DMS79 treated with DMSO at 0.1 percent for 48 hours (cell line): ENCODE data around the gene SKA3.

Experiments used
- DNase-seq: peaks from one replicate; lab custom pipeline; 2025; lab: John Stamatoyannopoulos, UW

Gene SKA3

DNA sequence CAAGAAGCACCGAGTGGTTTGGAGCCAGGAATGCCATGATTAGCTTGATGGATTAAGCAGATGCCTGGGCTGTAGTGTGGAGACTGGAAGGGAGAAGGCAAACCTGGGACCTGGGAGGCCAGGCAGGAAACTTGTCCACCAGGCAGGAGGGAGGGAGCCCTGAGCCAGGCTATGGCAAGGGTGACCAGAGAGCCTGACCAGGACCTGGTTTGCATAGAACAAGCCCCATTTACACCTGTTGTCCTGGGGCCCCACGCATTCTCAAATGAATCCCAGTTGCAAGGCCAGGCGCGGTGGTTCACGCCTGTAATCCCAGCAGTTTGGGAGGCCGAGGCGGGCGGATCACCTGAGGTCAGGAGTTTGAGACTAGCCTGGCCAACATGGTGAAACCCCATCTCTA lies 64.8 kb downstream of the SKA3 start:
- DNase-seq, result no peak

DNA sequence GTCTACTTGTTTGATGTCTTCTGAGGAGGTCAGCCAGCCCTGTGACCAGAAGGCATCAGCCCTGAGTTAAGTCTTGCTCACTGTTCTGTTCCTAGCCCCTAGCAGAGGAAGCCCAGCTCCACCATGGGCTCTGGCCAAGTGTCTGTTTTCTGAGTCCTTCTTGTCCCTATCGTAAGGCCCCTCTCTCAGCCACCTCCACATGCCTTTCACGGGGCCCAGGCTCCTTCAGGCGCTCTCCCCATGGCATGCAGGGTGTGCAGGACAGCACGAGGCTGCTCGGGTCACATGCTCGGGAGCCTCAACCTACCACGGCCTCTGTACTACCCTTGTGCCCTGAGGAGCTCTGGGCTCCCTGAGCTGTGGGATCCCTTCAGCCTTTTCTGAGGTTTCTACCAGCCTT lies 67.2 kb downstream of the SKA3 start:
- DNase-seq, result no peak

DNA sequence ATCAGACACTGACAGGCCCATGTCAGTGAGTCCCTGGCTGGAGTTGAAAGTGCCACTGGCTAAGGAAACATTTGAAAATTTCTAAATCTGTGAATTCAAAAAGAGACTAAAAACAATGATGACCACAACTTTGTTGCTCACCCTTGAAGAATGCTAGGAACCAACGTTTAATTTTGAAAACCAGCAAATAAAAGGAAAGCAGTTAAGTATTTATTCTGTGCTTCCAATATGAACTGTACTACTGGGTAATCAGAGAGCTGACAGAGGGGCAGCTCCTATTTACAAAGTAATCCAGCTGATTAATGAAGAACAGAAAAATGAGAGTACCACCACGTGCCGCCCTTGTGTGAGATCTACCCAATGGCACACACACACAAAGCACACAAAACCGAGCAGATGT lies 70.3 kb downstream of the SKA3 start:
- DNase-seq, result no peak

DNA sequence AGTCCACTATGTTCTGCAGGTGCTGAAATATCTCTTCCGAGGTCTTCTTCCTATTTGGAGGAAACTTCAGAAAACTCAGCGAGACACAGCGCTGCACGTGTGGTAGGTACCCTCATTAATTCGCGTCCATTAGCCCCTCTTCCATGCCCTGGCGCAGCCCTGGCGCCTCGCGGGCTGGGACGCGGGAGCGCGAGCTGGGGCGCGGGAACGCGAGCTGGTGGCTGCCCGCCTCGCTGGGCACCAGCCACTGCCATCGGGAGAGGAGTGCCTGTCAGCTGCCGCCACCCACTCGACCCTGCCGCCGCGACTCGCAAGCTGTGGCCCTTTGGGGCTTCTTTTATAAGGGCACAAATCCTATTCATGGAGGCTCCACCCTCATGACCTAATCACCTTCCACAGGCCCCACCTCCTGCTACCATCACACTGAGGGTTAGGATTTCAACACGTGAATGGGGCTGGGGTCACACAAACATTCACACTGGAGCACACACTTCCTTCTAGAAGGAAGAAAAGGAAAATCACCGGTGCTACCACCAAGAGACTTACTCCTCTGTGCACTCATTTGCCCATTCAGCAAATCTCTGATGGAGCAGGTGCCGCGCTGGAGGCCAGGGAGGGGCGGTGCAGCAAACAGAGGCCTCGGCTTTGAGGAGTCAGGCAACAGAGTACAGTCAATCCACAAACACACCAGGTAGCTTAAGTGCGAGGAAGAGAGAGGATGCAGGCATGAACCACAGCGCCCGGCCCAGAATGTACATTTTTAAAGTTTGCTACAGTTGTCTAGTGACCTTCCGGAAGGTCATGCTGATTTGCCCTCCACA lies 71.9 kb downstream of the SKA3 start:
- DNase-seq, result no peak
